Activated T-cell treated with anti-CD3 and anti-CD28 coated beads, Interleukin-2, amount 50 U/mL, for 72 hours (primary cell): ENCODE measurements around the gene ZG16B. TPM values are rescaled to one million over a fixed set of nuclear protein-coding genes. Genes with fewer than 3 reads are reported as not detected.

ENCODE experiments used
- ATAC-seq, 2 donors: fragments of 150-1000 bp; cut with Tn5 transposase; replicated peaks in 1 of 2; 2 replicates each; pipeline ENCODE4 v1.10.0; 2021; ENCODE audit warnings: moderate library complexity in 2 of 2, mild to moderate bottlenecking in 1 of 2
- DNase-seq, 2 donors: peaks; one replicate each; pipeline ENCODE4 v3.0.0; 2021 to 2022; ENCODE audit warnings: mixed read lengths in 1 of 2
- H3K27ac Mint-ChIP-seq: one replicate; pipeline ENCODE4 v1.8.0; 2022; ENCODE audit warnings: mild to moderate bottlenecking, moderate library complexity, mixed read lengths
- H3K27me3 Mint-ChIP-seq: one replicate; pipeline ENCODE4 v1.8.0; 2022; ENCODE audit warnings: low read depth, mixed read lengths
- H3K36me3 Mint-ChIP-seq, 2 donors: one replicate each; pipeline ENCODE4 v1.8.0; 2022; ENCODE audit warnings: mixed read lengths in 2 of 2, mild to moderate bottlenecking in 1 of 2; ENCODE audit not compliant: insufficient read depth in 2 of 2
- H3K4me1 Mint-ChIP-seq: one replicate; pipeline ENCODE4 v1.8.0; 2022; ENCODE audit warnings: low read depth, mixed read lengths
- H3K4me3 Mint-ChIP-seq, 2 donors: one replicate each; pipeline ENCODE4 v1.8.0; 2022; ENCODE audit warnings: mild to moderate bottlenecking in 2 of 2, mixed read lengths in 2 of 2, moderate library complexity in 2 of 2
- H3K9me3 Mint-ChIP-seq, 2 donors: one replicate each; pipeline ENCODE4 v1.8.0; 2022; ENCODE audit warnings: mixed read lengths in 2 of 2
- total RNA-seq, 2 donors: library from RNA; stranded (reverse); gene quantifications; one replicate each; pipeline ENCODE4 v1.2.3, GENCODE V29; 2022

The ZG16B gene
- total RNA-seq, 2 donors from 2014 or later = 3.9 to 8.5 TPM

GRCh38 chr16:2848933-2849725 is 19.0 kb downstream of the ZG16B start:
- Mint-ChIP-seq H3K9me3 (no peaks in the 10 kb centered on the region), H3K27ac (no peak overlapping the region), H3K36me3 (peaks cover 0 to 2% of the 10 kb centered on the region in 2 donors), H3K4me3 (no peak overlapping the region), H3K27me3 (peaks cover 10% of the 10 kb centered on the region), H3K4me1 (peaks cover 19% of the 10 kb centered on the region)
- DNase-seq = no peak
- ATAC-seq = no peak

GRCh38 chr16:2852003-2852730 is 22.1 kb downstream of the ZG16B start:
- no peak for ATAC-seq
- H3K36me3 Mint-ChIP-seq = peaks cover 8 to 9% of the 10 kb centered on the region in 2 donors
- peaks cover 4 to 7% of the 10 kb centered on the region in 2 donors for H3K9me3 Mint-ChIP-seq
- H3K4me1 Mint-ChIP-seq = peaks cover 2% of the 10 kb centered on the region
- H3K27me3 Mint-ChIP-seq = peaks cover 15% of the 10 kb centered on the region
- no peak overlapping the region for H3K27ac Mint-ChIP-seq
- no peak for DNase-seq
- no peak overlapping the region for H3K4me3 Mint-ChIP-seq

DNA sequence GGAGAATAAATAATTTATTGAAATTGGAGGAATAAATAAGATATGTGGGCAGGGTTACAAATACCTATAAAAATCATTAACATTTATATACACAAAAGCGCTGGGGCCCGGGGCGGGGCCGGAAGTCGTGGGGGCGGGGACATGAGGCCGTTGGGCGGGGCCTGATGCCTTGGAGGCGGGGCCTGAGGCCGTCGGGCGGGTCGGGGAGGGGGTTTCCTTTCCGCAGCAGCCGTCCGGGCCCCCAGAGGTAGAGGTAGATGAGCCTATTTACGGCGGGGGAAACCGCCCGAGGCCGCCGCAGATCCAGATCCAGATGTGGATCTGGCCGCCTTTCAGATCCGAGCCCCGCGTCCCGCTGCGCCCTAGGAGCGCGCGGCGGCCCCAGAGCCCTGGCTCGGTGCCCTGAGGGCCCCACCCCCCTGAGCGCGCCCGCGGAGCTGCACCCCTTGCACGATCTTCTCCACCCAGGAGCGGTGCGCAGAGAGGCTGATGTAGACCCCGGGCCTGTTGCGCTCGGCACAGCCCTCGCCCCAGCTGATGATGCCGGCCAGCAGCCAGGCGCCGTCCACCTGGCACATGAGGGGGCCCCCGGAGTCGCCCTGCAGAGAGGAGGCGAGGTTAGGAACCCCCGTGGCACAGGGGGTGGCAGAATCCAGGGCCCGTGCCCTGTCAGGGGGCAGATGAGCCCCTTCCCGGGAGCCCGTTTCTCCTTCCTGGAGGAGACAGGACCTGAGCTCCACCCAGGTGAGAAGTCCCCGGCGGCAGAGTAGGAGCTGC is 22.8 kb downstream of the ZG16B start:
- DNase-seq = no peak
- Mint-ChIP-seq H3K9me3 (peaks cover 4 to 7% of the 10 kb centered on the region in 2 donors), H3K4me3 (no peak overlapping the region), H3K27ac (no peak overlapping the region), H3K27me3 (peaks cover 21% of the 10 kb centered on the region), H3K36me3 (peaks cover 8 to 9% of the 10 kb centered on the region in 2 donors), H3K4me1 (peaks cover 6% of the 10 kb centered on the region)
- ATAC-seq = no peak

GRCh38 chr16:2853531-2854073 is 23.5 kb downstream of the ZG16B start:
- Mint-ChIP-seq H3K4me1 (peaks cover 11% of the 10 kb centered on the region), H3K27me3 (peaks cover 22% of the 10 kb centered on the region), H3K9me3 (peaks cover 4 to 7% of the 10 kb centered on the region in 2 donors), H3K36me3 (peaks cover 8 to 9% of the 10 kb centered on the region in 2 donors), H3K4me3 (no peak overlapping the region), H3K27ac (no peak overlapping the region)
- DNase-seq (no peak), ATAC-seq (no peak)

DNA sequence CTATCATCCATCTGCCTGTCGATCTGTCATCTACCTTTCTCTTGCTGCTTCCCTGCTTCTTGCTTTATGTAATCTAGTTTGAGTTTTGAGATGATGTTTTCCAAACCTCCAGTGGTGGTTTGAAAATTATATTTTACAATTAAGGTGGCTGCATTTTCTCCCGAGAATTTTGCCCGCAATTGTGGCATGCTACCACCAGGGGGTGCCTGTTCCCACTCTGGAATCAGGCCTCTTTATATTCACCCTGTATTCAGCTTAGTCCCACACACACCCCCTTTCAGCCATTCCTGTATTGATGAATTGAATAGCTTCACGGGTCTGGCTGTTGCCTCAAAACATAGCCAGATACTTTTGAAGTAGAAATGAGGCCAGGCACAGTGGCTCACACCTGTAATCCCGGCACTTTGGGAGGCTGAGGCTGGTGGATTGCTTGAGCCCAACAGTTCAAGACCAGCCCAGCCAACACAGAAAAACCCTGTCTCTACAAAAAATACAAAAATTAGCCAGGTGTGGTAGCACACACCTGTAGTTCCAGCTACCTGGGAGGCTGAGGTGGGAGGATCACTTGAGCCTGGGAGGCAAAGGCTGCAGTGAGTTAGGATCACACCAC is 24.7 kb downstream of the ZG16B start:
- peaks cover 8 to 9% of the 10 kb centered on the region in 2 donors for H3K36me3 Mint-ChIP-seq
- H3K27ac Mint-ChIP-seq = no peak overlapping the region
- peaks cover 12% of the 10 kb centered on the region for H3K27me3 Mint-ChIP-seq
- peaks cover 4 to 7% of the 10 kb centered on the region in 2 donors for H3K9me3 Mint-ChIP-seq
- ATAC-seq = no peak
- H3K4me1 Mint-ChIP-seq = peaks cover 11% of the 10 kb centered on the region
- H3K4me3 Mint-ChIP-seq = no peak overlapping the region
- DNase-seq = no peak

DNA sequence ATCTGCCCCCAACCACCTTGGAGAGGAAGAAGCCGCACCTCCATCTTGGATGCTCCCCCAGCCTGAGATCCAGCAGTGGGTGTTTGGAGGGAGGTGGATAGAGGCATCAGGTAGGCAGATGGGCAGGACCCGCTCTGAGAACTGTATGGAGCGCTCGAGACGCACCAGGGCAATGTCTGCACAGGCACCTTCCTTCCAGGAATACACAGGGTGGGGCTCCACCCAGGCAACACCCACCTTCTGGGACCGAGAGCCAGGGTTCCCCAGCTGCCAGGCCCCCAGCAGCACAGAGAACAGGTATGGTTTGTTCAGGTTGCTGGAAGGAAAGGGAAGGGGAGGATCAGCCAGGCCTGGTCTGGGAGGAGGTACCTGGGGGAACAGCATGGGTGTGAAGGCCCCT is 25.4 kb downstream of the ZG16B start:
- Mint-ChIP-seq H3K36me3 (peaks cover 8 to 10% of the 10 kb centered on the region in 2 donors), H3K9me3 (peaks cover 4 to 7% of the 10 kb centered on the region in 2 donors), H3K27ac (no peak overlapping the region), H3K4me3 (no peak overlapping the region), H3K27me3 (peaks cover 18% of the 10 kb centered on the region), H3K4me1 (peaks cover 11% of the 10 kb centered on the region)
- DNase-seq = no peak
- ATAC-seq = no peak

DNA sequence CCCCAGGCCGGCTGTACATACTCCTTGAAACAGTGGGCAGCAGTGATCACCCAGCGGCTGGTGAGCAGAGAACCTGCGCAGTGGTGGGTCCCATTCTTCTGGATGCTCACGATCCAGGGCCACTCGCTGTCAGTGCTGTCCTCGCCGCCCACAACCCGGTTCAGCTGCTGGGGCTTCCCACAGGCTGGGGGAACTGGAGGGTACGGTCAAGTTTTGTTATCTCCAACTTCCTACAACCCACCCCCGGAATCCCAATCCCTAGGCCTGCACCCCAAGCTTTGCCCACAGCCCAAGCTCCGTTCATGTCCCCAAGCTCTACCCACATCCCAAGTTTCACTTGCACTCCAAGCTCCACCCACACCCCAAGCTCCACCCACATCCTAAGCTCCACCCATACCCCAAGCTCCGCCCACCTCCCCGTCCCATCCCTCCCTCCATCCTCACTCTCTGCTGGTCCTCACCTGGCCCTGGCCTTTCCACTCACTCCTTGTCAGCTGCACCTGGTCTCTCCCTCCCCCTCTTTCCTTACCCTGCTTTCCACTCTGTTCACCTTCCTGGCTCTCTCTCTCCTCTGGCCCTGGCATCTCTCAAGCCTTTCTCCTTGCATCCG is 26.1 kb downstream of the ZG16B start:
- Mint-ChIP-seq H3K4me1 (peaks cover 11% of the 10 kb centered on the region), H3K9me3 (peaks cover 4 to 7% of the 10 kb centered on the region in 2 donors), H3K36me3 (peaks cover 8 to 10% of the 10 kb centered on the region in 2 donors), H3K27me3 (peaks cover 19% of the 10 kb centered on the region), H3K4me3 (peak overlapping the region; percentile 17 to 34), H3K27ac (no peak overlapping the region)
- DNase-seq (no peak), ATAC-seq (no peak)

- ATAC-seq (no peak), DNase-seq (no peak)
- H3K9me3 Mint-ChIP-seq = peaks cover 4 to 7% of the 10 kb centered on the region in 2 donors
- H3K4me3 Mint-ChIP-seq = peak overlapping the region; percentile 17 to 34
- no peak overlapping the region for H3K27ac Mint-ChIP-seq
- H3K36me3 Mint-ChIP-seq = peaks cover 8 to 10% of the 10 kb centered on the region in 2 donors
- peaks cover 11% of the 10 kb centered on the region for H3K4me1 Mint-ChIP-seq
- peaks cover 19% of the 10 kb centered on the region for H3K27me3 Mint-ChIP-seq
Measured at GRCh38 chr16:2856686-2857450, 26.8 kb downstream of the ZG16B start.

- peaks cover 4 to 7% of the 10 kb centered on the region in 2 donors for H3K9me3 Mint-ChIP-seq
- H3K36me3 Mint-ChIP-seq = peaks cover 8 to 10% of the 10 kb centered on the region in 2 donors
- peak within 1 kb of the TSS; percentile 36 for H3K27ac Mint-ChIP-seq
- H3K4me1 Mint-ChIP-seq = peaks cover 11% of the 10 kb centered on the region
- ATAC-seq (peak; percentile 58 to 59), DNase-seq (peak in 1 of 2 donors; percentile 24)
- peaks cover 19% of the 10 kb centered on the region for H3K27me3 Mint-ChIP-seq
- peak within 1 kb of the TSS; percentile 85 to 90 for H3K4me3 Mint-ChIP-seq
Measured at GRCh38 chr16:2857451-2858244, 27.5 kb downstream of the ZG16B start, which contains the start of gene PRSS22. Gene PRSS22, minus strand, starts transcription at chr16:2858170. Its CDS starts 66 bp downstream, at chr16:2858104.

GRCh38 chr16:2858245-2859025 is 28.3 kb downstream of the ZG16B start:
- H3K27ac Mint-ChIP-seq = no peak overlapping the region
- ATAC-seq = peak; percentile 19 to 26
- H3K4me1 Mint-ChIP-seq = peaks cover 11% of the 10 kb centered on the region
- H3K36me3 Mint-ChIP-seq = peaks cover 8 to 10% of the 10 kb centered on the region in 2 donors
- DNase-seq = no peak
- peak overlapping the region; percentile 85 to 90 for H3K4me3 Mint-ChIP-seq
- H3K27me3 Mint-ChIP-seq = peaks cover 19% of the 10 kb centered on the region
- H3K9me3 Mint-ChIP-seq = peaks cover 4 to 7% of the 10 kb centered on the region in 2 donors
